GM18511 (cell line): ENCODE data around the gene RBBP7.

Experiments
- ATAC-seq: cut with Tn5 transposase; IDR thresholded peaks from one replicate; pipeline ENCODE4 v1.9.1; 2021; ENCODE audit warnings: mild to moderate bottlenecking, moderate library complexity; ENCODE audit not compliant: unreplicated experiment

The RBBP7 gene

DNA sequence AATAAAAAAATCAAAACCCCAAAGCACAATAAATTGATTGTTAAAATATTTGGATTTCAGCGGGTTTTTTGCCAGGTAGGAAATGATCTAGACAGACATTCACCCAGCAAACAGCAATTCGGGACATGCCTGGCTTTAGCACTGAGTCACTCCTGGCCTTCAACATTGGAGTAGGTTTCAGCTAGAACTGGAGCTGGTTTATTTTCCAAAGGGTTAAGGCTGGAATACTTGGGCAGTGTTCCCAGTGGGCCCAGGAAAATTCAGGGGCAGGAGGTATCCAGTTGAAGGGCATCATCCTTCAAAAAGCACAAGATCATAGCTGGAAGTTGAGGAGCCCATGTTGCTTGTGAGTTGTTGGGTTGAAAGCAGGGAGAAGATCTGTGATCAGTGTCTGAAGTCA, 42.9 kb downstream of the RBBP7 start:
- no peak for ATAC-seq

DNA sequence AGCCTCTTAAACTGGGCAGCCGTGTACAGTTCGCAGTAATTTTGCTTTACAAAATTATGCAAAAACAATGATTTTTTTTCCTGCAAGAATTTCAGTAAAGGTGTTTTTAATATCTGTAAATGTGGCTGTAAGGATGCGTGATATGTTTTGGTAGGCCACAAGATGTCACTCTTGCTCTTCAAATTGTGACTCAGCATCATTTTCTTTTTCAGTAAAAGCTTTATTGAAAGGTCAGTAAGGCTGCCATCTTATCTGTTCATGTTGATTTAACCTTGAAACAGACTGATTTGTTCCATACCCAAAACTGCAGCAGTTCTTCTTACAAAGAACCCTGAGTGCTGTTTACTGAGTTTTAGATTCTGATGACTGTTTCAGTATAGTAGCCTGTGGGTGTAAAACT, 44.0 kb downstream of the RBBP7 start:
- peak; percentile 60 for ATAC-seq

DNA sequence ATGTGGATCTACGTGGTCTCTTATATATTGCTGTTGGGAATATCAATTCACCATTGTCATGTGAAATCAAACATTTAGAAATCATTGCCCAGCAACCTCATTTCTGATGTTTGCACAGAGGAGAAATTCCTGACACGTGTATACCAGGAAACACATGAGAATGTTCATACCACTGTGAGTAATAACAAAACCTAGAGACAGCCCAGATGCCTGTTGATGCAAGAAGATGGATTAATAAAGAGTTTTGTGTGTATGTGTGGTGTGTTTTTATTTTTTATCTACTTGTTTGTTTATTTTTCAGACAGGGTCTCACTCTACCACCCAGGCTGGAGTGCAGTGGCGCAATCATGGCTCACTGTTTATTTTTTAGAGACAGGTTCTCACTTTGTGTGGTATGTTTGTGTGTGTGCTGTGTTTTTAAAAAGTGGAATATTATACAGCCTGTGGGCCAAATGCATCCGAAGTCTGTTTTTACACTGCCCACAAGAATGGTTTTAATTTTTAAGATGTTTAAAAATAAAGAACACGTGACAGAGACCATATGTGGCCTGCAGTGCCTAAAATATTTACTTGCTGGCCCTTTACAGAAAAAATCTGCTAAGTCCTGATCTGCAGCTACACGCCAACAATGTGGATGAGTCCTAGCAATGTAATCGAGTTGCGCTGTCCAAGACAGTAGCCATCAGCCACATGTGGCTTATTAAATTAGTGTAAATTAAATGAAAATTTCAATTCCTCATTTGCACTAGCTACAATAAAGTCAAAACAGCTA, 44.7 kb downstream of the RBBP7 start:
- ATAC-seq, result no peak

DNA sequence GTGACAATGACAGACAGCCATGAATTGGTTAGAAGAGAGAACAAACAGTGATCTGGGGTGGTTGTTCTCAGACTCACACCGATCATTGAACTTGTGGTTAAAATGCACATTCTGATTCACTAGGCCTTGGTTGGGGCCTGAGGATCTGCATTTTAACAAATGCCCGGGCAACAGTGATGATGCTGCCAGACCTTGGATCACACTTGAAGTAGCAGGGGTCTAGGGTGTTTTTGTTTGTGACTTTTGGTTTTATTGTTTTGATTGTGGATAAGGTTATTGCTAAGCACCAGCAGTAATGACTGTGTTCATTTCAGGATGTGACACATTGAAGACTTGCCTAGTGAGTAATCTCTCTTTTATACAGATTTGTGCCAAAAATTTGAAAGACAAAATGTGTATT, 47.4 kb downstream of the RBBP7 start:
- no peak for ATAC-seq

DNA sequence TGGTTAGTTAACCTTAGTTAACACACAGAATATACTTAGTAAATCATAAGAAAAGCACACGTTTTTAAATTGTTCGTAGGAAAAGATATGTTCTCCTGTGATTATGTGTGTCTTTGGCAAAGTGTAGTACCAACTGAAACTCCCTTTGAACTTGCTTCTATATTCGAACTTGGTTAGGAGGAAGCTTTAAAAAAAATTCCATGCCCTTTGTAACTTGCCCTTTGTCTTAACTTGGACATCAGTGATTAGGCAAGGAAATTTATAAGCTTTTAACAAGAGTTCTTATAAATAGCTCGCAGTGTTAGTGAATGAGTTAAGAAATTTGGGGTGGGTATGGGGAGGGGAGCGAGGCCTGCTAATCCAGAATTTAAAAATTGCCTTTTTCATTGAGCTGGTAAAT, 50.5 kb downstream of the RBBP7 start:
- ATAC-seq, result no peak

DNA sequence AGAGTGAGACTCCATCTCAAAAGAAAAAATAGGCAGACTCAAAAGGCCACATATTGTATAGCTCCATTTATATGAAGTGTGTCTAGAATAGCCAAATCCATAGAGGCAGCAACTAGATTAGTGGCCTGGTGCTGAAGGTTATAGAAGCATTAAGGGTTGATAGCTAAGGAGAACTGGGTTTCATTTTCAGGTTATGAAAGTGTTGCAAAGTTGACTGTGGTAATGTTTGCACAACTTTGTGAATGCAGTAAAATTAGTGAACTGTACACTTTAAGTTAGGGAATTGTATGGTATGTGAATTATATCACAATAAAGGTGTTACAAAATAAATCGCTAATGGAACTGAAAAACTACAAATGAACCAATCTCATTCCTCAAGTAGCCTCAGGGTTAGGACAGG, 55.6 kb downstream of the RBBP7 start:
- no peak for ATAC-seq

DNA sequence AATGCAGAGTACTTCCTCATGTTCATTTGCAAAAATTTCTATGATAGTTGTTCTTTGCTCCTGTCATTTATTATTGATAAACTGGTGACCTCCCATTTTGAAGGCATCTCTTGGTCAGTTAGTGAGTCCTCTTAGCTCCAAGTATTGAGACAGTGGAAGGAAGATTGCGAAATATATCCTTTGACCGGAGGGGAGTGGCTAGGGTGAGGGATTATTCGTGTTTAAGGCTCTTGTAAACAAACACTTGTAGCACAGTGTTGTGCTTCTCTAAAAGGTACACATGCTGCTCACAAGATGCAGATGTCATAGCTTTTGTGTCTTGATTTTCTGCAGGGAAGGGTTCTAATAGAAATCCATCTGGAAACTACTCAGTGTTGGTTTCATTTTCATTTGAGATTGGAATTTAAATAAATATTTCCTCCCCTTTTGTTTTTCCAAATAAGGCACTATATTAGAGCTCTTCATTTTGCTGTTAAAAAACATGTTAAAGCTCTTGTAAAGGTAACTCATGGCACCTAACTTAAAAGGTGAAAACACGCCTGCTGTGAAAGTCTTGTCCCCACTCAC, 62.1 kb downstream of the RBBP7 start:
- no peak for ATAC-seq

DNA sequence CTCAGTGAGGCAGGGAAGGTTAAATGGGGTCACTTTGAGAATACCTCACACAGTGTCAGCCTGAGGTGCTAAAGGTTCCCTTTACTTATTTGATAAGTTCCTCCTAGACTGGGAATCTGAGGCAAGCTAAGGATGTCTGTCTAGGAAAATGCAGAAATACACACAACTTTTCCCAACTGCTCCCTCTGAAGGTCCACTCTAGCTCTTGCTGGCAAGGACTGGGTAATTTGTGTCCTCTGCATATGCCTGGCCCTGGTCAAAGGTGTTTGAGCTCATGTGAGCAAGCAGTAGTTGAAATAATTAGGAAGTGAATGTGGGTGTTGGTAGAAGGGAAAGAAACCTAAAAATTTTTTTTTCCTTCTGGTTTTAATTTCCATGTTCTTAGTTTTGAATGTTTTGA, 62.6 kb downstream of the RBBP7 start:
- ATAC-seq, result no peak

DNA sequence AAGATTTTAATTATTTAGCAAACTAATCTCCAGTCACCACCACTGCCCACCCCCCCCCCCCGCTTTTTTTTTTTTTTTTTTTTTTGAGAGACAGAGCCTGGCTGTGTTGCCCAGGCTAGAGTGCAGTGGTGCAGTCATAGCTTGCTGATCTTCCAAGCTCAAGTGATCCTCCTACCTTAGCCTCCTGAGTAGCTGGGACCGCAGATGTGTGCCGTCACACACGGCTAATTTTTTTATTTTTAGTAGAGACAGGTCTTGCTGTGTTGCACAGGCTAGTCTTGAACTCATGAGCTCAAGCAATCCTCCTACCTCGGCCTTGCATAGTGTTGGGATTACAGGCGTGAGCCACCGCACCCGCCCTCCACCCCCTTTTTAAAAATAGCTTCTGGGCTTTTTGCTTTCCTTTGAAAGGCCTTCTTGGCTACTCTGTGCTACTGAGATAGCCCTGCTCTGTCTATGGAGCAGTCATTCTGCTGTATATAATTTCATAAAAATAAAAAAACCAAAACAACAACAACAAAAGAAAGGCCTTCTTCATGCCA, 65.2 kb downstream of the RBBP7 start:
- ATAC-seq, result peak; percentile 82

DNA sequence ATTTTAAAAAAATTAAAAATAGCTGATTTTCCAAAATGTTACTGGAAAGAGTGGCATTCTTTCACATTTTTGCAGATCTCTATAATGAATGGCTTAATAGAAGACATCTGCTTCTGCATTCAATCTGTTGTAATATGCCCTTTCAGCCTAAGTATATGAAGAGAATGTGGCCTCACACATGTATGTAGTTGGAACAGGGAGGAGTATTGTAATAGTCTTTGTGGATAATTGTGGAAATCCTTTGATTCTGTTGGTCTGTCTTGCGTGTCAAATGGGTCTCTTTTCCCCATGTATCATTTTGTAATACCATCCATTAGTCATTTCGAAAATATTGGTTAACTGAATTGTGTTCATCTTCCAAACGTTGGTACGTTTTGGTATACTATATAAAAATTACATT, 72.3 kb downstream of the RBBP7 start:
- no peak for ATAC-seq

DNA sequence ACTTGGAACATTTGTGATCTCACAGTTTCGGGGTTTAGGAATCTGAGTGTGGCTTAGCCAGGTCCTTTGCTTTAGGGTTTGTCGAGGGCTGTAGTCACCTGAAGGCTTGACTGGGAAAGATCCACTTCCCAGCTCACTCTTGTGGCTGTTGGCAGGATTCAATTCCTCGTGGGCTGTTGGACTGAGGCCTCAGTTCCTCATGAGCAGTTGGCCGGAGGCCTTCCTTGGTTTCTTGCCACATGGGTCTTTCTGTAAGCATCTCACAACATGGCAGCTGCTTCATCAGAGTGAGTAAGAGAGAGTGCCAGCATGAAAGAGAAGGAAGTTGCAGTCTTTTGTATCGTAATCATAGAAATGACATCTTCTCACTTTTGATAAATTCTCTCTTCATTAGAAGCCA, 72.8 kb downstream of the RBBP7 start:
- ATAC-seq, result no peak

DNA sequence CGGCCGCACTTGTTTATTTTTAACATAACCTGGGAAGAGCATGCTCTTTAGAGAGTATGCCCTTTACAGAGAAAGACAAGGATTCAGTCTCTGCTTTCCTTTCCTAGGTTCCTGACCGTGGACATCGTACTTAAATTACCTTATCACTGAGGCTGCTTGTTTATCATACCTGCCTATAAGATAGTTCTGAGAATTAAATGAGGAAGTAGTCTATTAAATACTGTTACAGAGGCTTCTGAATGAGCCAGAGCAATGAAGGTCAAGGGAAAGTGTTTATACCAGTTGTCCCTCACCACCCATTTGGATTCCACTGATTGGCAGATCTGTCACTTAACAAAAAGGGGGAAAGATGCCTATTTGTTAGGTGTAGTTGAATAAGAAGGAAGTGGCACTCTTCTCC, 73.9 kb downstream of the RBBP7 start:
- ATAC-seq, result no peak
